GM12873 (cell line): ENCODE measurements around the gene CASP8AP2.

ENCODE experiments used
- TF ChIP-seq, protein P1 (sequence below): IDR thresholded peaks from 2 replicates; pipeline ENCODE4 v1.5.1; 2012; ENCODE audit warnings: low read depth, mild to moderate bottlenecking, moderate library complexity, low read length, control low read depth; ENCODE audit not compliant: insufficient read depth; ENCODE audit errors: missing control alignments

Gene CASP8AP2

GRCh38 chr6:89829472-89830169 lies at the start of gene CASP8AP2:
Gene CASP8AP2 (plus strand): TSS chr6:89829880.
- TF ChIP-seq, protein P1, sequence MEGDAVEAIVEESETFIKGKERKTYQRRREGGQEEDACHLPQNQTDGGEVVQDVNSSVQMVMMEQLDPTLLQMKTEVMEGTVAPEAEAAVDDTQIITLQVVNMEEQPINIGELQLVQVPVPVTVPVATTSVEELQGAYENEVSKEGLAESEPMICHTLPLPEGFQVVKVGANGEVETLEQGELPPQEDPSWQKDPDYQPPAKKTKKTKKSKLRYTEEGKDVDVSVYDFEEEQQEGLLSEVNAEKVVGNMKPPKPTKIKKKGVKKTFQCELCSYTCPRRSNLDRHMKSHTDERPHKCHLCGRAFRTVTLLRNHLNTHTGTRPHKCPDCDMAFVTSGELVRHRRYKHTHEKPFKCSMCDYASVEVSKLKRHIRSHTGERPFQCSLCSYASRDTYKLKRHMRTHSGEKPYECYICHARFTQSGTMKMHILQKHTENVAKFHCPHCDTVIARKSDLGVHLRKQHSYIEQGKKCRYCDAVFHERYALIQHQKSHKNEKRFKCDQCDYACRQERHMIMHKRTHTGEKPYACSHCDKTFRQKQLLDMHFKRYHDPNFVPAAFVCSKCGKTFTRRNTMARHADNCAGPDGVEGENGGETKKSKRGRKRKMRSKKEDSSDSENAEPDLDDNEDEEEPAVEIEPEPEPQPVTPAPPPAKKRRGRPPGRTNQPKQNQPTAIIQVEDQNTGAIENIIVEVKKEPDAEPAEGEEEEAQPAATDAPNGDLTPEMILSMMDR, result no peak

DNA sequence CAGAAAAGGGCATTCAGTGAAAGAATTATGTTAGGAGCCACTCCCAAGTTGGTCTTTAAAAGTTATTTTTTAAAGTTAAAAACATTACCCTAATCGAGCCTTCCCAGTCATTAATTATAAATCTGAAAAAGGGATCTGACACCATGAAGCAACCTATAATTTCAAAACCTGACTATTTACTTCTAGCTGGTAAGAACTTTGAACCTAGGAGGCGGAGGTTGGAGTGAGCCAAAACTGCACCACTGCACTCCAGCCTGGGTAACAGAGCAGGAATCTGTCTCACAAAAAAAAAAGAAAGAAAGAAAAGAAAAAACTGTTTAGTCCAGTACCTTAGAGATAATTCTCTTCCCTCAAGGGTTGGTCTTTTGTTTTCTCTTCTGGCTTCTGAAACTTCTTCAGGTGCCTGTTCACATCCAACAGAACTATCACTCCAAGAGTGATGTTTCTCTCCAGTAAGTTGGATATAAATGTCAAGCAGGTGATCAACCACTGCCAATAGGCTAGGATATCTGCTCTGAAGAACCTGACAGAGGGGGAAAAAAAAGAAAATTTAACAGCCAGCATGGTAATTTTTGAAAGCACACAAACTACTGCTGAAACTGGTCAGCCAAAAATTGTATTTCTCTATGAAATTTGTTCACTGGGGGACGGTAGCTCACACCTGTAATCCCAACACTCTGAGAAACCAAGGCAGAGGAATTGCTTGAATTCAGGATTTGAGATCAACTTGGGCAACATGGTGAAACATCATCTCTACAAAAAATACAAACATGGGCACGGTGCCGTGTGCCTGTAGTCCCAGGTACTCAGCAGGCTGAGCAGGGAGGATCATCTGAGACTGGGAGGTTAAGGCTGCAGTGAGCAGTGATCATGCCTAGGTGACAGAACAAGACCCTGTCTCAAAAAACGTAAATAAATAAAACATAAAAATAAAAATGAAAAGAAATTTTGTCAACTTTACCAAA lies 48.3 kb upstream of the CASP8AP2 start:
- TF ChIP-seq, protein P1, result no peak

- TF ChIP-seq, protein P1, result no peak
Observed at GRCh38 chr6:89782222-89782621, 47.5 kb upstream of the CASP8AP2 start.

GRCh38 chr6:89784838-89785237 lies 44.8 kb upstream of the CASP8AP2 start:
- TF ChIP-seq, protein P1, result no peak

DNA sequence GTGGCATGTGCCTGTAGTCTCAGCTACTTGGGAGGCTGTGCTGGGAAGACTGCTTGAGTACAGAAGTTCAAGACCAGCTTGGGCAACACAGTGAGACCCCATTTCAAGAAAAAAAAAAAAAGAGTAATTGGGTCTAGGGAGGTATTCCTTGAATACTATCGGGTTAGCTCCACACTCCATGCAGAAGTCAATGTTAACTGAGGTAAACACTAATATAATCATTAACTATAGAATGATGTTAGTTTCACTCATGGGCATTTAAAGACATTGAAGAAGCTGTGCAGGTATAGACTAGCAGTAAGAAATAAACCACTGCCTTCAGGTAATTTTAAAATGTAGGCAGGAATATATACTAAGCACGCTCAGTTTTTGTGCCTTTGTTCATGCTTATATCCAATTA lies 42.7 kb upstream of the CASP8AP2 start:
- TF ChIP-seq, protein P1, result no peak

GRCh38 chr6:89787660-89788328 lies 41.9 kb upstream of the CASP8AP2 start:
- TF ChIP-seq, protein P1, result no peak

- TF ChIP-seq, protein P1, result no peak
Observed at GRCh38 chr6:89789980-89790379, 39.7 kb upstream of the CASP8AP2 start.
